Testis (tissue), 3 donors: ENCODE results near the gene CPM. TPM values are rescaled to one million over a fixed set of nuclear protein-coding genes. Genes with fewer than 3 reads are reported as not detected.

Experiments used
- DNase-seq: peaks from one replicate; pipeline ENCODE4 v3.0.0-alpha.2; 2019
- H3K27ac ChIP-seq, 2 donors: fragments of 200-600 bp; sonication (generic); one replicate each; pipeline ENCODE4 v1.5.1; 2019
- H3K27me3 ChIP-seq: fragments of 200-600 bp; sonication (generic); one replicate; pipeline ENCODE4 v1.5.1; 2019
- H3K36me3 ChIP-seq: fragments of 200-600 bp; sonication (generic); one replicate; pipeline ENCODE4 v1.5.1; 2017; ENCODE audit warnings: low read depth; ENCODE audit errors: missing control alignments
- H3K4me1 ChIP-seq: fragments of 200-600 bp; sonication (generic); one replicate; pipeline ENCODE4 v1.5.1; 2019
- H3K4me3 ChIP-seq, 2 donors: fragments of 200-600 bp; sonication (generic); one replicate each; pipeline ENCODE4 v1.5.1; 2017 to 2019
- H3K9me3 ChIP-seq: fragments of 200-600 bp; sonication (generic); one replicate; pipeline ENCODE4 v1.5.1; 2017
- CTCF ChIP-seq, 3 experiments: fragments of 450-650 bp in 2 of 3; fragments of 200-600 bp in 1 of 3; sonication (generic) in 1 of 3; IDR thresholded peaks; one replicate each; pipeline ENCODE4 v1.5.1; 2016 to 2019; ENCODE audit warnings: antibody characterized with exemption in 3 of 3, mild to moderate bottlenecking in 2 of 3, moderate library complexity in 1 of 3
- POLR2A ChIP-seq: fragments of 450-650 bp; IDR thresholded peaks from one replicate; pipeline ENCODE4 v1.6.1; 2017; ENCODE audit warnings: antibody characterized with exemption, mild to moderate bottlenecking, moderate library complexity
- WGBS, 2 donors: methylation state at CpG; one replicate each; pipeline ENCODE4 v1.1.5; 2018; 5-methylcytosine and 5-hydroxymethylcytosine counted together
- intact Hi-C: fragments of 100-400 bp; cut with DNase I; formaldehyde crosslinking; loops from one replicate; pipeline ENCODE4 v1.15.1; 2023; ENCODE audit warnings: low total_unique reads
- polyA plus RNA-seq: library from polyadenylated mRNA; stranded (reverse); fragments of 350-450 nt; fragmentation: Illumina TruSeq; extraction: RNeasy Lipid Tissue Mini Kit (QIAGEN cat#74804); gene quantifications from one replicate; pipeline ENCODE4 v1.2.3, GENCODE V29; 2014; ENCODE audit warnings: low read depth, low replicate concordance; ENCODE audit not compliant: insufficient read depth
- total RNA-seq, 2 donors: library from RNA; depleted of rRNA; stranded (reverse); fragments of >200 nt; gene quantifications; one replicate each; pipeline ENCODE4 v1.2.3, GENCODE V29; 2016

Gene CPM
- total and polyA plus RNA-seq, 3 donors from 2014 or later: 9.3 to 38.0 (median 22.5) TPM

DNA sequence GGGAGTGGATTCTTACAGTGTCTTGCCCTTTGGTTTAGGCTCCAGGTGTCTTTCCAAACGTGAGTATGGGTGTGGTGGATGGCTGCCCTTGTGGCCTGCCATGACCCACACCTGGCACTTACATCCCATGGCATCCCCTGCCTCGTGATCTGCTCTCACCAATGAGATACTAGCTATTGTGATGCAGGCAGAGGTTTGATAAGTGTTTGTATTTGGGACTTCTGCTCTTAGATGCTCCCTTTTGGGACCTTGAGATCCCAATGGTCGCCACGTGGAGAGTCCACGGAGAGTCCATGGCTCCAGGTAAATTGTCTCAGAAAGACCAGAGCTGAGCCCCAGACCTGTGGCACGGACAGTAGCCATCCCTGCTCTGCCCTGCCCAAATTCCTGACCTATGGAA is 62.5 kb downstream of the CPM start:
- Histone ChIP-seq H3K36me3 (no peaks in the 10 kb centered on the region), H3K27me3 (no peaks in the 10 kb centered on the region), H3K4me3 (no peak overlapping the region), H3K27ac (no peak overlapping the region), H3K4me1 (no peaks in the 10 kb centered on the region), H3K9me3 (no peaks in the 10 kb centered on the region)
- intact Hi-C loops: no loop called here
- 89 to 95% methylated on average over 6 of the region's 6 CpGs for WGBS, 2 donors
- no peak for DNase-seq
- TF ChIP-seq POLR2A (no peak), CTCF (IDR thresholded peaks at IDR 0.05) (no peak)

DNA sequence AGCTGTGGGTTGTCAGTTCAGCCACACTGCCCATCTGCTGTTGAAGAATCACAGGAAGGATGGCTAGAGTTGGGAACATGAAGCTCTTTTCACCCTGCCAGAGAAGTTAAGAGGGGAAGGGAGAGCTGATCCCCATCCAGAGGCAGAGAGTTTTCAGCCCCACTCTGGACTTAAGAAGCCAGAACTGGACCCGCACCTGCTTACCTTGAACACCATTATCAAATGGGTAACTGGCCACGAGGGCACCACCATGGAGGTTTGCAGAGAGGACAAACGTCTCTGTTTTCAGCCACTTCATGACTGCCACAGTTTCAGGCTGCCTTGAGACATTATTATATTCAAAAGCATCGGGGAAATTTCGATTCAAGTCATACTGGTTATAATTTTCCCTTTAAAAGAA is 63.0 kb downstream of the CPM start:
- H3K27ac ChIP-seq: no peak overlapping the region
- TF ChIP-seq CTCF (IDR thresholded peaks at IDR 0.05): no peak
- no peaks in the 10 kb centered on the region for H3K36me3 ChIP-seq
- 86 to 92% methylated on average over 5 of the region's 5 CpGs for WGBS, 2 donors
- no peaks in the 10 kb centered on the region for H3K9me3 ChIP-seq
- no peak overlapping the region for H3K4me3 ChIP-seq
- no peaks in the 10 kb centered on the region for H3K4me1 ChIP-seq
- DNase-seq: no peak
- intact Hi-C loops: no loop called here
- no peaks in the 10 kb centered on the region for H3K27me3 ChIP-seq

DNA sequence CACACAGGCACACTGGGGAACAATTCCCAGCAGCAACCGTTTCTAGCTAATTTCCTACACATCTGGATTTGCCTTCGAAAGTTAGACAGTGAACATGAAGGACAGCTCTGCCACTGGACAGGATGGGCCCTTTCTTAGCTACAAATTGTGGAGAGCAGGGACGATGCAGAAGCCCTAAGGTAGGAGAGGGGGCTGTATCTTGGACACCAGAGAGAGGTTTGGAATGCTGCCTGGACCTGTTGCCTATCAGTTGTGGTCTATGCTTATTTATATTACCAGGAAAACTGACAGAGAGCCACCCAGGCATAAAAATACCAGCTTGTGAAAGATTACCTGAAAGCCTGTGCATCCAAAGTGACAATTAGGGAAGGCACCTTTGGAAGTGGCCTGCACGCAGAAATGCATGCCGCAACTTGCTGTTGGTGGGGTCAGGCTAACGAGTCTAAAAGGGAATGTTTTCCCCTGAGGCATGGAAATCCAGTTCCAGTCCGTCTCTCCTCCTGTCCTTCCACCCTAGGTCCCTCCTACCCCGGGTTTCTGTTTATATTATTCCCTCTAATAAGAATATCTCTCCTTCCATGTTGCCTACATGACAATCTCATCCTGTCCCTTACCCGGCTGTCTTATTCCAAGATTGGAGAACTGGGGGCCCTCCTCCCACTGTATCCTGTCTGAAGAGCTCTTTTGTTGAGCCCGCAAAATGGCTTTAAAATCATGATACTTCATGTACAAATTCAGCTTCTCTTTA is 64.8 kb downstream of the CPM start:
- intact Hi-C loops: no loop called here
- Histone ChIP-seq H3K27me3 (no peaks in the 10 kb centered on the region), H3K4me1 (no peaks in the 10 kb centered on the region), H3K27ac (no peak overlapping the region), H3K9me3 (no peaks in the 10 kb centered on the region), H3K36me3 (no peaks in the 10 kb centered on the region), H3K4me3 (no peak overlapping the region)
- WGBS, 2 donors: 86 to 87% methylated on average over 10 of the region's 10 CpGs
- TF ChIP-seq POLR2A: no peak
- TF ChIP-seq CTCF (IDR thresholded peaks at IDR 0.05): no peak
- no peak for DNase-seq

GRCh38 chr12:68867606-68868005 is 65.4 kb downstream of the CPM start:
- intact Hi-C loops: no loop called here
- WGBS, 2 donors: 78 to 90% methylated on average over 5 of the region's 5 CpGs

More at GRCh38 chr12:68867606-68868005, 65.4 kb downstream of the CPM start:
- Histone ChIP-seq H3K4me1 (no peaks in the 10 kb centered on the region), H3K27me3 (no peaks in the 10 kb centered on the region), H3K36me3 (no peaks in the 10 kb centered on the region), H3K9me3 (no peaks in the 10 kb centered on the region), H3K4me3 (no peak overlapping the region), H3K27ac (no peak overlapping the region)
- DNase-seq: no peak
- TF ChIP-seq POLR2A (no peak), CTCF (IDR thresholded peaks at IDR 0.05) (no peak)
